GM23338 (cell line): ENCODE data around the gene RANGAP1.

Experiments
- CREB1 ChIP-seq: fragments of 250-450 bp; sonication (Bioruptor Pico); IDR thresholded peaks from 2 replicates; pipeline ENCODE4 v1.5.0; 2020; ENCODE audit warnings: low read depth, mild to moderate bottlenecking, moderate library complexity
- EZH2 ChIP-seq: fragments of 200-600 bp; sonication (generic); IDR thresholded peaks from one replicate; pipeline ENCODE4 v1.8.0; 2017; ENCODE audit warnings: antibody characterized with exemption, mild to moderate bottlenecking, low read depth; ENCODE audit not compliant: unreplicated experiment
- EZH2phosphoT487 ChIP-seq: fragments of 200-600 bp; sonication (generic); IDR thresholded peaks from one replicate; pipeline ENCODE4 v1.8.1; 2018; ENCODE audit warnings: antibody characterized with exemption; ENCODE audit not compliant: unreplicated experiment
- POLR2AphosphoS5 ChIP-seq: IDR thresholded peaks from 2 replicates; pipeline ENCODE4 v1.6.1; 2016; ENCODE audit warnings: antibody characterized with exemption, low read depth
- TF ChIP-seq, protein P1 (sequence below), 2 experiments: fragments of 200-600 bp in 1 of 2; sonication (generic) in 1 of 2; conservative IDR thresholded peaks; 2 replicates each; pipeline versions ENCODE4 v1.5.1 to v1.6.1; 2016 to 2017; ENCODE audit warnings: antibody characterized with exemption in 2 of 2, low read depth in 2 of 2, mild to moderate bottlenecking in 2 of 2, moderate library complexity in 1 of 2
- TF ChIP-seq, protein P2 (sequence below): IDR thresholded peaks from 2 replicates; pipeline ENCODE4 v1.6.1; 2016; ENCODE audit warnings: antibody characterized with exemption

DNA sequence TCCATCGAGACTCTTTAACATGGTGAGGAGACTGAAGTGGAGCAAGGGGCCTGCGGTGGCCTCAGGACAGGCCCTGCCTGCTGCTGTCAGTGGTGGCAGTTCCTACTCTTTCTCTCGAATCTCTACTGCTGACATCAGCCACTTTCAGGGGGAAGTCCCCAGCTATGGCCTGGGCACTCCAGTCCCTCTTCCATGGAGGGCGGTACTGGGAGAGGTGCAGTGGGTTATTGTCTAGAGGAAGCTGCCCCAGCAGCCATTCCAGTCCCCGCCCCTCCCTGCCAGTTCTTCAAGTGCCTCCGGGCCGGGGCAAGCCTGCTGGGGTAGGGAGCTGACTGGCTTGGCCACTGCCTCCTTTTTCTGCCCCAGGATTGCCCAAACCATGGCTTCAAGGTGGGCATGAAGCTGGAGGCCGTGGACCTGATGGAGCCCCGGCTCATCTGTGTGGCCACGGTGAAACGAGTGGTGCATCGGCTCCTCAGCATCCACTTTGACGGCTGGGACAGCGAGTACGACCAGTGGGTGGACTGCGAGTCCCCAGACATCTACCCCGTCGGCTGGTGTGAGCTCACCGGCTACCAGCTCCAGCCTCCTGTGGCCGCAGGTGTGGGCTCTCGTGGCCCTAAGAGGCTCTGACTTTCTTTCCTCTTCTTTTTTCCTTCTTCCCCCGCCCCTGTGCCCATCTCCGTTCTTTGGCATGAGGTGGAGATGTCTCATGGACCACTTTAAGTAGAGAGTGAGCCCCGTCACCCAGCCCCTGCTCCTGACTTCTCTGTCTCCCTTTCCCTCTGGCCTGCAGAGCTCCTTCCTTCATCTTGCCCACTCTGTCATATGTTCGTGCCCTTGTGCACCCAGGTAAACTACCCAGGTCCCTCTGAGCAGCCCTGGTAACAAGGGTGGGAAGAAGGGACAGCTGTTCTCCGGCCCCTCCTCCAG, 59.0 kb downstream of the RANGAP1 start:
- TF ChIP-seq, protein P1, sequence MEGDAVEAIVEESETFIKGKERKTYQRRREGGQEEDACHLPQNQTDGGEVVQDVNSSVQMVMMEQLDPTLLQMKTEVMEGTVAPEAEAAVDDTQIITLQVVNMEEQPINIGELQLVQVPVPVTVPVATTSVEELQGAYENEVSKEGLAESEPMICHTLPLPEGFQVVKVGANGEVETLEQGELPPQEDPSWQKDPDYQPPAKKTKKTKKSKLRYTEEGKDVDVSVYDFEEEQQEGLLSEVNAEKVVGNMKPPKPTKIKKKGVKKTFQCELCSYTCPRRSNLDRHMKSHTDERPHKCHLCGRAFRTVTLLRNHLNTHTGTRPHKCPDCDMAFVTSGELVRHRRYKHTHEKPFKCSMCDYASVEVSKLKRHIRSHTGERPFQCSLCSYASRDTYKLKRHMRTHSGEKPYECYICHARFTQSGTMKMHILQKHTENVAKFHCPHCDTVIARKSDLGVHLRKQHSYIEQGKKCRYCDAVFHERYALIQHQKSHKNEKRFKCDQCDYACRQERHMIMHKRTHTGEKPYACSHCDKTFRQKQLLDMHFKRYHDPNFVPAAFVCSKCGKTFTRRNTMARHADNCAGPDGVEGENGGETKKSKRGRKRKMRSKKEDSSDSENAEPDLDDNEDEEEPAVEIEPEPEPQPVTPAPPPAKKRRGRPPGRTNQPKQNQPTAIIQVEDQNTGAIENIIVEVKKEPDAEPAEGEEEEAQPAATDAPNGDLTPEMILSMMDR (conservative IDR thresholded peaks at IDR 0.05; ENCODE audit: low read depth in 2 of 2): no peak
- TF ChIP-seq EZH2phosphoT487: no peak
- no peak for TF ChIP-seq EZH2
- TF ChIP-seq, protein P2, sequence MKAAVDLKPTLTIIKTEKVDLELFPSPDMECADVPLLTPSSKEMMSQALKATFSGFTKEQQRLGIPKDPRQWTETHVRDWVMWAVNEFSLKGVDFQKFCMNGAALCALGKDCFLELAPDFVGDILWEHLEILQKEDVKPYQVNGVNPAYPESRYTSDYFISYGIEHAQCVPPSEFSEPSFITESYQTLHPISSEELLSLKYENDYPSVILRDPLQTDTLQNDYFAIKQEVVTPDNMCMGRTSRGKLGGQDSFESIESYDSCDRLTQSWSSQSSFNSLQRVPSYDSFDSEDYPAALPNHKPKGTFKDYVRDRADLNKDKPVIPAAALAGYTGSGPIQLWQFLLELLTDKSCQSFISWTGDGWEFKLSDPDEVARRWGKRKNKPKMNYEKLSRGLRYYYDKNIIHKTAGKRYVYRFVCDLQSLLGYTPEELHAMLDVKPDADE: no peak
- no peak for TF ChIP-seq POLR2AphosphoS5
- no peak for TF ChIP-seq CREB1
